Tongue (tissue), 2 donors: ENCODE measurements around the gene HOTAIR. TPM values are rescaled to one million over a fixed set of nuclear protein-coding genes. Genes with fewer than 3 reads are reported as not detected.

ENCODE experiments used
- DNase-seq: peaks from one replicate; pipeline ENCODE4 v3.0.0-alpha.2; 2015
- total RNA-seq: library from RNA; depleted of rRNA; stranded (reverse); fragments of >200 nt; gene quantifications from one replicate; pipeline ENCODE4 v1.2.3, GENCODE V29; 2014

HOTAIR gene
- total RNA-seq, 1 donor from 2014 or later = not detected

- no peak for DNase-seq
Measured at GRCh38 chr12:53975064-53975471, 314 bp upstream of the HOTAIR start.

DNA sequence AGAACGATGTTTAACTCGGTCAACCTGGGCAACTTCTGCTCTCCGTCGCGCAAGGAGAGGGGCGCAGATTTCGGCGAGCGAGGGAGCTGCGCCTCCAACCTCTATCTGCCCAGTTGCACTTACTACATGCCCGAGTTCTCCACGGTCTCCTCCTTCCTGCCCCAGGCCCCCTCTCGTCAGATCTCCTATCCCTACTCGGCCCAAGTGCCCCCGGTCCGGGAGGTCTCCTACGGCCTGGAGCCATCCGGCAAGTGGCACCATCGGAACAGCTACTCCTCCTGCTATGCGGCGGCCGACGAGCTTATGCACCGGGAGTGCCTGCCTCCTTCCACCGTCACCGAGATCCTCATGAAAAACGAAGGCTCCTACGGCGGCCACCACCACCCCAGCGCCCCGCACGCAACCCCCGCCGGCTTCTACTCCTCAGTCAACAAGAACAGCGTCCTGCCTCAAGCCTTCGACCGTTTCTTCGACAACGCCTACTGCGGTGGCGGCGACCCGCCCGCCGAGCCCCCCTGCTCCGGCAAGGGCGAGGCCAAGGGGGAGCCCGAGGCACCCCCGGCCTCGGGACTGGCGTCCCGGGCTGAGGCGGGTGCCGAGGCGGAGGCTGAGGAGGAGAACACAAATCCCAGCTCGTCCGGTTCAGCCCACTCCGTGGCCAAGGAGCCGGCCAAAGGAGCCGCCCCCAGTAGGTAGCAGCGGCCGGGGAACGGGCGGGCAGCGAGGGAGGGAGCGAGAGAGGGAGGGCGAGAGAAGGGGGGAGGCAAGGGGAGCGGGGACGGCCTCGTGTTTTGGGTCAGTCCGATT is 1.3 kb downstream of the HOTAIR start:
- DNase-seq = no peak

GRCh38 chr12:53972722-53973235 is 2.0 kb downstream of the HOTAIR start, which contains the start of gene HOXC11:
Gene HOXC11, plus strand, starts transcription at chr12:53973126. Its CDS starts 116 bp downstream, at chr12:53973242.
- DNase-seq = no peak

DNA sequence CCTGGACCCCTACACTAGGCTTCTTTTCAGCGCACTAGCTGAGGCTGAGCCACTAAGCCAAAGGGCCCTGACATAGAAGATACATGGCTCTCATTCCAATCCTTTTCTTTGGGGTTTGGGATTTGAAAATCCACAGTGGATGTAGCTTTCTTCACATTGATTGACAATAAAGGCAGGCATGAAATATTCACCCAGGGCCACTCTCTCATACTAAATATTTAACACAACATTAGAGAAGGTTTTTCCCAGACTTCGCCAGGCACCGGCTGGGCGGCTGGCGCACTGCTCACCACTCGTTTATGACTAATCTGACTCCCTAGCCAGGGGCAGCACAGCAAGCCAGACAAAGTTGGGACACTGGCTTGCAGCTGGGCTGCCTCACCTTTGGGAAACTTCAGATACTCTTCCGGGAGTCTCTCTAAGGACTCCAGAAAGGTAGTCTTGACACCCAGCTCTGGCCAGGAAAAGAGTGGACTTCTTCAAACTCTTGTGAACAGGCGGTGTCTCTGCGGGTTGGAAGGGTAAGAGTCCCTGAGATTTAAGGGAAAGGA is 2.5 kb downstream of the HOTAIR start:
- DNase-seq = no peak

DNA sequence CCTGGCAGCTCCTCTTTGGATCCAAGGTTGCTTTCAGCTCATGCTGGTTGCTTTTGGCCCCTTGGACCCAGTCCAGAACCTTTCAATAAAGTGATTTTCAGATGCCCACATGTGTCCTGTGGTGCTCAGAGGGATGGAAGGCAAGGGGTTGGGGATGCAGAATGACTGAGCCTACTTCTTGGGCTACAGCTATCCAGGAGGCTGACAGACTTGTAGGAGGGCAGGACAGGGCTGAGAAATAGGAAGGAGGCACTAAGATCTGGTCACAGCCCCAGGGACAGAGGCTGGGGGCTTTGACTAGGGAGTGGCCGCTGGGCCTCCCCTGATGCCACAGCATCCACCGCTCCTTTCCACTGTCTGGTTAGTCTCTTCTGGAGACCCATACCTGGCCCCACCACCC is 3.1 kb downstream of the HOTAIR start:
- DNase-seq = no peak

- DNase-seq = no peak
Measured at GRCh38 chr12:53971129-53971528, 3.6 kb downstream of the HOTAIR start.

DNA sequence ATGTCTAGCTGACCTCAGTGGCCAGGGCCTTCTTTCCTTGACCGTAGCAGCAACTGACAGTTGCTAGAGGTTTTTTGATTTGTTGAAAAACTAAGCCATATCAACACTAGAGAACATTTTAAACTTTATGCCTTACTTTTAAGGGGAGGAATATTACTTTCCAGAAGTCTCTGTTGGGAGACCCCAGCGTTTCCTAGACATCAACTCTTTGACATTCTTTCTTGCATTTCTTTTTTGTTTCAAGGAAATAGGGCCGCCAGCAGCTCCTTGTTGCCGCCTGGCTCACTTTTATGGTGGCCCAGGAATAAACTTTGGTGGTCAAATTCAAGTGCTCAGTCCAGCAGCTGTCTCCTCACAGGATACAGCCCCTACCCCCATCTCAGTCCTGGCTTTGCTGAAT is 4.3 kb downstream of the HOTAIR start:
- DNase-seq = no peak

DNA sequence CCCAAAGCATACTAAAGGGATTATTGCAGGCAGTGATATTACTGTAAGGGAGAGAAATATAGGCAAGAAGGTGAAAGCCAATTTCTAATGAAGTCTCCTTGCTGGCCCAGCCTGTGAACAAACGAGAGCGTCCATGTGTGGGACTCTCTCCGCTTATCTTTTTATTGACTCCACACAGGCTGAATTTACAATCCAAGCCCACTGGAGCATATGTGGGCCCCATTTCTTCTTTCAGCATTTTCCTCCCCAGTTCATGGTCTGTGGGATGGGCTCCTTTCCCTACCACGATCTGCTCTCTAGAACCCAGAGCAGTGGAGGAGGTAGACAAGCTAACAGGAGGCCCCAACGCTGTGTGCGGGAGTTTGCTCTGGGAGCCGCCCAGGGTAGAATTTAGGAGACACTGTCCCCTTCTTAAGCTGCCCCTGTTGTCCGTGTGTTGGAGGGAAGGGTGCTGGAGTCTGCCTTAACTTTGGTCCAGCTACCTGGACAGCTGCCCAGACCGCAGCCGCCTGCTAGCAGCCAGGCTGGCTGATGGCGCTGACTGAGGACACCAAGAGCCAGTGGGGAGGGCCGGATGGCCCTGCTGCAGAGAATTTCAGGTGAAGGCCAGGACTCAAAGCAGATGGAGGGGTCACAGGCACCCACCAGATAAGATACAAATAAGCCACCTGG is 5.0 kb downstream of the HOTAIR start:
- no peak for DNase-seq

- no peak for DNase-seq
Measured at GRCh38 chr12:53968214-53969127, 6.3 kb downstream of the HOTAIR start.

GRCh38 chr12:53967421-53967925 is 7.3 kb downstream of the HOTAIR start:
- DNase-seq = no peak

- no peak for DNase-seq
Measured at GRCh38 chr12:53966385-53967133, 8.2 kb downstream of the HOTAIR start.

DNA sequence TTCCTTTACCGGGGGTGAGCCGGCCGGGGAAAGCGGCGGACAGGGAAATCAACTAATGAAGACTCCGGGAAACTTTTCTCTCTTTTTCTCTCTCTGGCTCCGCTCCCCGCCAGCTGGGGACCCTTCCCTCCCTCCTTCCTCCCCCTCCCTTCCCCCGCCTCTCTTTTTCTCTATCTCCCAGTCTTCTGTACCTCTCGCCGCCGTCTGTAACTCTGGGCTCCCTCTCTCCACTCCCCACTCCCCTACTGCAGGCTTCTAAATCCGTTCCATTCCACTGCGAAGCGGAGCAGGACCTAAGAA is 8.7 kb downstream of the HOTAIR start:
- no peak for DNase-seq

GRCh38 chr12:53965281-53966084 is 9.3 kb downstream of the HOTAIR start:
- DNase-seq = no peak

GRCh38 chr12:53964315-53964713 is 10.4 kb downstream of the HOTAIR start:
- DNase-seq = no peak

DNA sequence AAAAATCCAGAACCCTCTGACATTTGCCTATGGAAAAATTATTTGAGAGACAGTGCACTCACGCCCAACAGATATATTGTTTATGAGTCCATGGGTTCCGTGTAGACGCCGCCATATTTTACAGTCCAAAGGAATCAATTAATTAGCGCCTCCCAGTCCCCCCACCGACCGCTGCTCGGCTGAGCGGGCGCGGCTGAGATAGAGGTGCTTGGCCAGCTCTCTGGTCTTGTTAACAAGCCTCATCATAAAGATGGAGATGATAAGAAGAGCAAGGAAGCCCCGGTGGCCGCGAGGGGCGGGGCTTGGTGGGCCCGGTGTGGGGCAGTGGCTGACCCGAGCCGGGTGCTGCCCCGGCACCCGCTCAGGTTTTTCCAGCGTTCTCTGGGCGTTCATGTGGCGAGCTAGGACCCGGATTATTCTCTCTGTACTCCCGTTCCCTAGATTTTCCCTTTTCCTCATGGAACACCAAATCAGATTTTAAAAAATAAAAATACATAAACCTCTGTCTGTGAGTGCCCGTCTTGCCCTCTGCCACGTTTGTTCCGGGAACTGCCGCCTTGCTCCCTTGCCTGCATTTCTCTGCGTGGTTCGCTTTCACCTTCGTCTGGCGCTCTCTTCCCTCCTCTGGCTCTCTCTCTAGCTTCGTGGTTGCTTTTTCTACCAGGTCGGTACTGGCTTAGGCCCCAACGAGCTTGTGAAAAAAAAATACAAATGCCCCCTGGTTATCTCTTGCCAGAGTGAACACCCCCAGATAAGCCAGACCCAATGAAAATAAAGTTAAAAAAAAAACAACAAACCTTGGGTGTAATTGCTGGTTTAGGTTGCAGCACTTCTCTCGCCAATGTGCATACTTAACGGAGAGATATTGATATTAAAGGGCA is 11.1 kb downstream of the HOTAIR start:
- DNase-seq = no peak

DNA sequence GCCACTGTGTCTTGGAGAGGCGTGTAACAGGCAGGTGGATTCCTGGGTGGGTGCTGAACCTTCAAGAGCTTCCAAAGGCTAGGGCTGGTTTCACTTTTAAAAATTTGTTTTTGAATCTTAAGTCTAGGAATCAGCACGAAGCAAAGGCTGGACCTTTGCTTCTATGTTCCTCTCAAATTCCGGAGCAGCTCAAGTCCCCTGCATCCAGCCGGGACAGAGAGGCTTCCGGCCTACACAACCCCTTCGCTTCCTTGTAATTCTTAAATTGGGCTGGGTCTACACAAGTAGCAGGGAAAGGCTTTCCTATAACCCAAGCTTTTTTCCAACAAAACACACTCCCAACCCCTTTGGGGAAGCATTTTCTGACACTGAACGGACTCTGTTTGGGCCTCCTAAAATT is 11.7 kb downstream of the HOTAIR start:
- no peak for DNase-seq

DNA sequence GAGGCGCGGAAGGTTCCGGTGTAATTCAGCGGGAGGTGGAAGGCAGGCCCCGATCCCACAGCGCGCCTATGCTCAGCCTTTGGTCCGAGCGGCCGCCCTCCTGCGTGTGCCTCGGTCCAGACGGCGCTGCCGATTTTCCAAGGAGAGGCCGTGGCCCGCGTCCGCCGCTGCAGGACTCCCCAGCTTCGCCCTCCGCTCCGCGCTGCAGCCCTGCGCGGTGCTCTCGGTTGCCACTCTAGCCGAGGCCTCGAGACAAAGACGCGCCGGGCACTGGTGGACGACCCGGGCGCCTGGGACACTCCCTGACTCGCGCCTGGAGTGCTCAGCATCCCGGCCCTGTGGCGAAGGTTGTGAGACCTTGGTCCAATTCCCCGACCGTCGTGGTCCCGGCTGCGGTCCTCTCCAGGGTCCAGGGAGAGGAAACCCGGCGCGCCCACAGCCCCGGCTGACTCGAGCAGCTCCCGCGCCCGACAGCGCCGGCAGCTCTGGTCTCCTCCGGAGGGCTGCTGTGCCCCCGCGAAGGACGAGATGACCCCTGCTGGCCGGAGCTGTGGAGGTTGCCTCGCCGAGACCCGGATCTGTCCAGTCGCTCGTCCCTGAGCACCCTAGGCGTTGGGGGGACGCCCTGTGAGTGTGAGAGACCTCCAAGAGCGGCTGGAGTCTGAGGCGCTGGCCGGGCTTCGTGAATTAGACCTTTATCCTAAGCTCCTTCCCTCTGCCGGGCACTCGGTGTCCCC is 13.6 kb downstream of the HOTAIR start:
- DNase-seq = no peak

DNA sequence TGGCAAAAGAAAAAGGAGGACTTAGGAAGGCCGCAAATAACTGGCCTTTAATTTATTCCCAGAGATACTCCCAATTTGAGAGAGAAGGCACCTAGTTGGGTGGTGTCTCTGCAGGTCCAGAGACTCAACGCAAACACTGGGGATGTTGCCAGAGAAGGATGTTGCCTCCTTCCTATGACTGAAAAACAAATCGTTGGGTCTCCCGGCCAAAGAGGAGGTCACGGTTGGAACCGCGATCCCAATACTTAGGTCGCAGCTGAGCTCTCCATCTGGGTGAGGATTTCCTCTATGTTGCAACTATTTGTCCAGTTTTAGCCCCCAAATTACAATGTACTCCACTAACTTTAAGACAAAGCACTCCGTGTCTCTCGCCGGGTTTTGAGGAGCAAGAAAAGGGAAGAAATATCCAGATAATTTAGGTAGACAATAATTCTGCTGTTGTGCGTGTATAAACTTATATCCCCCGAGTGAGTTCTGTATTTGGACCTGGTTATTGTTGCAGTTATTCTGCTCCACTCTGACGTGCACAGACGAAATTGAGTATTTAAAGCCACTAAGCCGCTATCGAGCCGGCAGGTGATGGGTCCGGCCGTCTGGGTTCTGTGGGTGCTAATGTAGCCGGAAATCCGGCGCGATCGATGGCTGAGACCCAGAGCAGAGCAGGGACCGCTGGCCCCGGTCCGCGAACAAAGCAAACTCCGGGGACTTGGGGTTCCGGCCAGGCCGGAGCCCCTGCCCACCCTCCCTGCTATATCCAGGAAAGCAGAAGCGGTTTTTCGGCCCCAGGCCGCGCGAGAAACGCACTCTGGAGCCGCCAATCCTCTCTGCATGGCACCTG is 14.3 kb downstream of the HOTAIR start:
- no peak for DNase-seq
